ENCODE data around the gene WDR45B. TPM values are rescaled to one million over a fixed set of nuclear protein-coding genes. Genes with fewer than 3 reads are reported as not detected.

WDR45B gene
- total RNA-seq, 4 donors from 2014 or later, result 68.1 to 108 (median 83.6) TPM

DNA sequence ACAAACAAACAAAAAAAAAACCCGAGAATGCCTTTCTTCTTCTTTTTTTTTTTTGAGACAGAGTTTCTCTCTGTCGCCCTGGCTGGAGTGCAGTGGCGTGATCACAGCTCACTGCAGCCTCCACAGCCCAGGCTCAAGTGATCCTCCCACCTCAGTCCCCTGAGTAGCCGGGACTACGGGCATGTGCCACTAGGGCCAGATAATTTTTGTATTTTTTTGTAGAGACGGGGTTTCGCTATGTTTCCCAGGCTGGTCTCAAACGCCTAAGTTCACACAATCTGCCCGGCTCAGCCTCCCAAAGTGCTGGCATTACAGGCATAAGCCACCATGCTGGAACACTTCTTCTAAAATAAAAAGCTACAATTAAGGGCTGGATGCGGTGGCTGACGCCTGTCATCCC, 17.0 kb upstream of the WDR45B start:
- intact Hi-C loops (cut with DNase I; ENCODE audit: low total_unique reads), result loop anchor here (10.0 kb wide), 1 partner anchor 110 kb away; no protein-coding TSS in a partner anchor

GRCh38 chr17:82664701-82665182, 16.5 kb upstream of the WDR45B start:
- no peak overlapping the region for H3K4me3 ChIP-seq
- in situ Hi-C loops (cut with MboI; ENCODE audit: low pct_ligation_motif_present in 1 of 4, low pct_unique_long_range_greater_than_20kb in 1 of 4, low sequenced_read_pairs in 3 of 4), result loop anchor here in 2 of 4 donors (10.0 to 25.0 kb wide), 2 partner anchors 98 to 100 kb away; partner anchors contain the start of gene TBCD (in 1 of the 2)
- TF ChIP-seq, protein P1, sequence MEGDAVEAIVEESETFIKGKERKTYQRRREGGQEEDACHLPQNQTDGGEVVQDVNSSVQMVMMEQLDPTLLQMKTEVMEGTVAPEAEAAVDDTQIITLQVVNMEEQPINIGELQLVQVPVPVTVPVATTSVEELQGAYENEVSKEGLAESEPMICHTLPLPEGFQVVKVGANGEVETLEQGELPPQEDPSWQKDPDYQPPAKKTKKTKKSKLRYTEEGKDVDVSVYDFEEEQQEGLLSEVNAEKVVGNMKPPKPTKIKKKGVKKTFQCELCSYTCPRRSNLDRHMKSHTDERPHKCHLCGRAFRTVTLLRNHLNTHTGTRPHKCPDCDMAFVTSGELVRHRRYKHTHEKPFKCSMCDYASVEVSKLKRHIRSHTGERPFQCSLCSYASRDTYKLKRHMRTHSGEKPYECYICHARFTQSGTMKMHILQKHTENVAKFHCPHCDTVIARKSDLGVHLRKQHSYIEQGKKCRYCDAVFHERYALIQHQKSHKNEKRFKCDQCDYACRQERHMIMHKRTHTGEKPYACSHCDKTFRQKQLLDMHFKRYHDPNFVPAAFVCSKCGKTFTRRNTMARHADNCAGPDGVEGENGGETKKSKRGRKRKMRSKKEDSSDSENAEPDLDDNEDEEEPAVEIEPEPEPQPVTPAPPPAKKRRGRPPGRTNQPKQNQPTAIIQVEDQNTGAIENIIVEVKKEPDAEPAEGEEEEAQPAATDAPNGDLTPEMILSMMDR (IDR thresholded peaks at IDR 0.05), result no peak
- TF ChIP-seq EP300 (IDR thresholded peaks at IDR 0.05; ENCODE audit: low read depth), result no peak
- no peak for TF ChIP-seq POLR2AphosphoS5 (IDR thresholded peaks at IDR 0.05)
- TF ChIP-seq POLR2A (IDR thresholded peaks at IDR 0.05), result no peak
- H3K27ac ChIP-seq, result no peak overlapping the region
- WGBS, 2 donors (ENCODE audit: low coverage in 1 of 2), result 91% methylated on average over 19 of the region's 22 CpGs; no CpG with 5 or more reads in 1 of the 2 donors
- H3K36me3 ChIP-seq, result no peaks in the 10 kb centered on the region
- intact Hi-C loops (cut with DNase I; ENCODE audit: low total_unique reads), result loop anchor here (10.0 kb wide), 1 partner anchor 110 kb away; no protein-coding TSS in a partner anchor
- no peak for DNase-seq
- H3K27me3 ChIP-seq, result no peaks in the 10 kb centered on the region
- no peaks in the 10 kb centered on the region for H3K9me3 ChIP-seq
- peaks cover 0 to 10% (median 3%) of the 10 kb centered on the region in 4 donors for H3K4me1 ChIP-seq

More for the DNA sequence above, 17.0 kb upstream of the WDR45B start:
- no peaks in the 10 kb centered on the region for H3K27me3 ChIP-seq
- no peak overlapping the region for H3K27ac ChIP-seq
- no peak for DNase-seq
- in situ Hi-C loops (cut with MboI; ENCODE audit: low pct_ligation_motif_present in 1 of 4, low pct_unique_long_range_greater_than_20kb in 1 of 4, low sequenced_read_pairs in 3 of 4), result loop anchor here in 2 of 4 donors (10.0 to 25.0 kb wide), 2 partner anchors 97 to 100 kb away; partner anchors contain the start of gene TBCD (in 1 of the 2)
- H3K4me3 ChIP-seq, result no peak overlapping the region
- no peaks in the 10 kb centered on the region for H3K9me3 ChIP-seq
- no peak for TF ChIP-seq POLR2A (IDR thresholded peaks at IDR 0.05)
- peaks cover 0 to 12% (median 3%) of the 10 kb centered on the region in 4 donors for H3K4me1 ChIP-seq
- H3K36me3 ChIP-seq, result no peaks in the 10 kb centered on the region
- WGBS, 2 donors (ENCODE audit: low coverage in 1 of 2), result 85 to 91% methylated on average over 8 to 11 of the region's 11 CpGs

DNA sequence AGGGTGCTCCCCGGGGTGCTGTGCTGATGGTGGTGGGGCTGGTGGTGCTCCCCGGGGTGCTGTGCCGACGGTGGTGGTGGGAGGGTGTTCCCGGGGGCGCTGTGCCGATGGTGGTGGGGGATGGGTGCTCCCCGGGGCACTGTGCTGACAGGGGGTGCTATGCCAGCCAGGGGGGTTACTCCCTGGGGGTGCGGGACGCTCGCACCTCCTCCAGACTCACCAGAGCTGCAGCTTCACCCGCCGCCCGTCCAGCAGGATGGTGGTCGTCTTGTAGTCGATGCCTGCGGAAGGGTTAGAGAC, 16.0 kb upstream of the WDR45B start:
- WGBS, 2 donors (ENCODE audit: low coverage in 1 of 2), result 93% methylated on average over 11 of the region's 17 CpGs; no CpG with 5 or more reads in 1 of the 2 donors
- TF ChIP-seq POLR2AphosphoS5 (IDR thresholded peaks at IDR 0.05), result no peak
- TF ChIP-seq, protein P1 (IDR thresholded peaks at IDR 0.05), result no peak
- no peak for TF ChIP-seq EP300 (IDR thresholded peaks at IDR 0.05; ENCODE audit: low read depth)
- TF ChIP-seq POLR2A (IDR thresholded peaks at IDR 0.05), result no peak
- in situ Hi-C loops (cut with MboI; ENCODE audit: low pct_ligation_motif_present in 1 of 4, low pct_unique_long_range_greater_than_20kb in 1 of 4, low sequenced_read_pairs in 3 of 4), result loop anchor here in 2 of 4 donors (10.0 to 25.0 kb wide), 2 partner anchors 98 to 101 kb away; partner anchors contain the start of gene TBCD (in 1 of the 2)
- Histone ChIP-seq H3K36me3 (no peaks in the 10 kb centered on the region), H3K27me3 (no peaks in the 10 kb centered on the region), H3K9me3 (no peaks in the 10 kb centered on the region), H3K27ac (no peak overlapping the region), H3K4me1 (peaks cover 0 to 6% (median 3%) of the 10 kb centered on the region in 4 donors), H3K4me3 (no peak overlapping the region)
- intact Hi-C loops (cut with DNase I; ENCODE audit: low total_unique reads), result loop anchor here (10.0 kb wide), 1 partner anchor 111 kb away; no protein-coding TSS in a partner anchor
- no peak for DNase-seq

- intact Hi-C loops (cut with DNase I; ENCODE audit: low total_unique reads), result loop anchor here (10.0 kb wide), 1 partner anchor 111 kb away; no protein-coding TSS in a partner anchor
- in situ Hi-C loops (cut with MboI; ENCODE audit: low pct_ligation_motif_present in 1 of 4, low pct_unique_long_range_greater_than_20kb in 1 of 4, low sequenced_read_pairs in 3 of 4), result loop anchor here in 2 of 4 donors (10.0 to 25.0 kb wide), 2 partner anchors 99 to 101 kb away; partner anchors contain the start of gene TBCD (in 1 of the 2)
- H3K36me3 ChIP-seq, result no peaks in the 10 kb centered on the region
- H3K9me3 ChIP-seq, result no peaks in the 10 kb centered on the region
- H3K4me1 ChIP-seq, result peaks cover 0 to under 1% (median 0%) of the 10 kb centered on the region in 4 donors
- no peak overlapping the region for H3K4me3 ChIP-seq
- H3K27ac ChIP-seq, result no peak overlapping the region
- DNase-seq, result no peak
- TF ChIP-seq POLR2AphosphoS5 (IDR thresholded peaks at IDR 0.05) (no peak), EP300 (IDR thresholded peaks at IDR 0.05; ENCODE audit: low read depth) (no peak), POLR2A (IDR thresholded peaks at IDR 0.05) (no peak)
- TF ChIP-seq, protein P1 (IDR thresholded peaks at IDR 0.05), result no peak
- H3K27me3 ChIP-seq, result no peaks in the 10 kb centered on the region
- WGBS, 2 donors (ENCODE audit: low coverage in 1 of 2), result 85 to 100% methylated on average over 2 to 25 of the region's 39 CpGs
These were observed 15.4 kb upstream of the WDR45B start for GRCh38 chr17:82663381-82664275.
